ENCODE measurements around the gene KIFAP3. TPM values are rescaled to one million over a fixed set of nuclear protein-coding genes. Genes with fewer than 3 reads are reported as not detected.
"Not testable (repeated sequence)": the region's sequence is repeated elsewhere in the genome, so short reads cannot be mapped to it uniquely, and the experiment has no call there.

The KIFAP3 gene
- total RNA-seq, 2 experiments from 2014 or later: 21.6 to 24.1 TPM

DNA sequence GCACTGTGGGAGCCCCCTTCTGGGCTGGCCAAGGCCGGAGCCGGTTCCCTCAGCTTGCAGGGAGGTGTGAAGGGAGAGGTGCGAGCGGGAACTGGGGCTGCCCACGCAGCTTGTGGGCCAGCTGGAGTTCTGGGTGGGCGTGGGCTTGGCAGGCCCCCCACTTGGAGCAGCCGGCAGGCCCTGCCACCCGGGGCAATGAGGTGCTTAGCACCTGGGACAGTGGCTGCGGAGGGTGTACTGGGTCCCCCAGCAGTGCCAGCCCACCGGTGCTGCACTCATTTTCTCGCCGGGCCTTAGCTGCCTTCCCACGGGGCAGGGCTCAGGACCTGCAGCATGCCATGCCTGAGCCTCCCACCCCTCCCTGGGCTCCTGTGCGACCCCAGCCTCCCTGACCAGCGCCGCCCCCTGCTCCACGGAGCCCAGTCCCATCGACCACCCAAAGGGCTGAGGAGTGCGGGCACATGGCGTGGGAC lies 192.4 kb downstream of the KIFAP3 start:
- no peaks in the 10 kb centered on the region for H3K27me3 Mint-ChIP-seq
- DNase-seq: no peak
- no peaks in the 10 kb centered on the region for H3K9me3 Mint-ChIP-seq
- POLR2A ChIA-PET: no interaction called here
- CTCF ChIA-PET: interaction anchor here (2.6 kb wide), 1 partner anchor 11 kb away, joined by 12 read pairs; the partner anchor contains the start of gene SCYL3
- peaks cover 11% of the 10 kb centered on the region for H3K4me1 Mint-ChIP-seq
- H3K27ac Mint-ChIP-seq: no peak overlapping the region
- H3K36me3 Mint-ChIP-seq (ENCODE audit: low read depth): peaks cover 45% of the 10 kb centered on the region
- H3K4me3 Mint-ChIP-seq: no peak overlapping the region

DNA sequence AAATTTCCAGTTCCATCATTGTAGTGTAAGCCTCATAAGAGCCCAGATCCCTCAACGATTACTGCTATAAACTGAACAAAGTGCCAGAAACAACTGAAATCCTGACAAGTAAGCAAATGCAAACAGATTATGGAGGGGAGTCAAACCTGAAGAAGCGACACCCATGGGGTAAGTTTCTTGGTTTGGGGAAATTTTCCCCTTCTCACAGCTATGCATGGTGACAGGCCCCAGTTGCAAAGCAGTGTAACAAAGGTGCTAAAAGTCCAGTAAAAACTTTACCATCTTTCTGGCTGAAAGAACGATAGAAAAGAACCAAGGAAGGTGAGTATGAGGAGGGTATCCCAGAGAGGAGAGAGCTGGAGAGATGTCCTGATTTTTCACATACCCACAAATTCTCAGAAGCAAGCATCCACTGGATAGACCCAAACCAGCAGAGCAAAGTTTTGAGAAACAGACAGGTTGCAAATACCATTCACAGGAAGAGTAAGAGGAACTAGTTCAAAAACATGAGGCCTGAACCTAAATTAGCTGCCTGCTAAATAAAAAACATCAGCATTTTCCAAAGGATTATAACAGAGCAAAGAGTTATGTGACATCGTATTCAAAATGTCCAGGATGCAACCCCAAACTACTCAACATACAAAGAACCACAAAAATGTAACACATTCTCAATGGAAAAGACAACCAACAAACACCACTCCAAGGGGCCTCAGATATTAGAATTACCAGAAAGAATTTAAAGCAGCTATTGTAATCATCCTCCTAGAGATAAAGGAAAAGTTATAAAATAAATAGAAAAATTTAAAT lies 195.3 kb downstream of the KIFAP3 start:
- POLR2A ChIA-PET: no interaction called here
- no peaks in the 10 kb centered on the region for H3K9me3 Mint-ChIP-seq
- CTCF ChIA-PET: interaction anchor here (0.5 to 1.2 kb wide), 2 partner anchors 10 to 27 kb away, joined by 3 to 4 read pairs; no protein-coding TSS in a partner anchor
- H3K4me1 Mint-ChIP-seq: peaks cover 5% of the 10 kb centered on the region
- no peak overlapping the region for H3K27ac Mint-ChIP-seq
- no peak for DNase-seq
- peaks cover 47% of the 10 kb centered on the region for H3K36me3 Mint-ChIP-seq (ENCODE audit: low read depth)
- no peaks in the 10 kb centered on the region for H3K27me3 Mint-ChIP-seq
- H3K4me3 Mint-ChIP-seq: no peak overlapping the region

DNA sequence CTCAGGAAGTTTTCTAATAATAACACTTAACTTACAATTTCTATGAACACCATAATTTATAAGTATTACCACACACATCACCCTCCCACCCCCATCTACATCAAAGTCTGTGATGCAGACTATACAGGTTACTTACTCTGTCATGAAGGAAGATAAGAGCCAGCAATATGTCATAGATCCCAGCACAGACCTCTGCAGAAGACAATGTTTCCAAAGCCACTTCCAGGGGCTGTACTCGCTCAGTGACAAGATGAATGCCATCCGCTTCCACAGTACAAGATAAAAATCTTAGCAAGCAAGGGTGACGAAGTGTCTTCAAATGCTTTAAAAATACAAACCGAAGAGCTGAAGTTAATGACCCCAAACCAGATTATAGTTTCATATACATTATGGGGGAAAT lies 196.0 kb downstream of the KIFAP3 start:
- Mint-ChIP-seq H3K27ac (no peak overlapping the region), H3K27me3 (no peaks in the 10 kb centered on the region), H3K4me1 (peaks cover 13% of the 10 kb centered on the region), H3K4me3 (no peak overlapping the region), H3K36me3 (ENCODE audit: low read depth) (peaks cover 55% of the 10 kb centered on the region), H3K9me3 (no peaks in the 10 kb centered on the region)
- ChIA-PET CTCF (interaction anchor here (0.5 to 1.2 kb wide), 2 partner anchors 9 to 28 kb away, joined by 3 to 4 read pairs; no protein-coding TSS in a partner anchor), POLR2A (no interaction called here)
- no peak for DNase-seq

GRCh38 chr1:169877800-169878491 lies 196.5 kb downstream of the KIFAP3 start:
- peaks cover 57% of the 10 kb centered on the region for H3K36me3 Mint-ChIP-seq (ENCODE audit: low read depth)
- no peak overlapping the region for H3K27ac Mint-ChIP-seq
- no peak overlapping the region for H3K4me3 Mint-ChIP-seq
- CTCF ChIA-PET: no interaction called here
- no peaks in the 10 kb centered on the region for H3K27me3 Mint-ChIP-seq
- POLR2A ChIA-PET: no interaction called here
- peaks cover 4% of the 10 kb centered on the region for H3K9me3 Mint-ChIP-seq
- no peak for DNase-seq
- H3K4me1 Mint-ChIP-seq: peaks cover 13% of the 10 kb centered on the region

- ChIA-PET CTCF (no interaction called here), POLR2A (no interaction called here)
- peaks cover 75% of the 10 kb centered on the region for H3K36me3 Mint-ChIP-seq (ENCODE audit: low read depth)
- DNase-seq: no peak
- H3K4me1 Mint-ChIP-seq: peaks cover 10% of the 10 kb centered on the region
- H3K27ac Mint-ChIP-seq: no peak overlapping the region
- no peaks in the 10 kb centered on the region for H3K27me3 Mint-ChIP-seq
- peaks cover 10% of the 10 kb centered on the region for H3K9me3 Mint-ChIP-seq
- no peak overlapping the region for H3K4me3 Mint-ChIP-seq
Measured at GRCh38 chr1:169874229-169874628, 200.3 kb downstream of the KIFAP3 start.

DNA sequence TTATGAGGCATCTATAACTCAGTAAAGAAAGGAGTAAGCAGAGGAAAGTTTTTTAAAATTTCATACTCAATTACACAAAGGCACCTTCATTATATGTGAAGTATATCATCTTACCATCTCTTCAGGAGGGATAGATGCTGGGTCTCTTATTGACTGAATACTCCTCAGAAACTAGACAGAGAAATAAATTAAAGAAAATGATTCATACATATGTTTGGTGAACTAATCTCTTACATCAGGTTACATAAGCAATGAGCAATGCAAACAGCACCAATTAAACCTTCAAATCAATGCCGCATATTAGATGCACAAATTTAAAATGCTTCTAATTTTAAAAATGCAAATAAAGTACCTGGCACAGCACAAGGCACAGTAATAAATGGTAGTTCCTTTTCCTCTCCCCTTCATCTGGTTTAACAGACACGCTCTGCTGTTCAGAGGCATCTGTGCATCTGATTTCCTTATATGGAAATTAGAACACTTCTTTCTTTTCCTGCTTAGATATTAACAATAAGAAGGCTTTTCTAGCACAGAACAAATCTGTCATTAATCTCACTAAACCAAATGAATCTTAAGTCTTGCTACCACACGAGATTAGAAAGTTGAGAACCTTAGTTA lies 200.8 kb downstream of the KIFAP3 start:
- no peak overlapping the region for H3K27ac Mint-ChIP-seq
- H3K4me1 Mint-ChIP-seq: peaks cover 9% of the 10 kb centered on the region
- H3K4me3 Mint-ChIP-seq: no peak overlapping the region
- POLR2A ChIA-PET: no interaction called here
- H3K27me3 Mint-ChIP-seq: no peaks in the 10 kb centered on the region
- CTCF ChIA-PET: no interaction called here
- H3K9me3 Mint-ChIP-seq: peaks cover 10% of the 10 kb centered on the region
- peaks cover 78% of the 10 kb centered on the region for H3K36me3 Mint-ChIP-seq (ENCODE audit: low read depth)
- DNase-seq: no peak

DNA sequence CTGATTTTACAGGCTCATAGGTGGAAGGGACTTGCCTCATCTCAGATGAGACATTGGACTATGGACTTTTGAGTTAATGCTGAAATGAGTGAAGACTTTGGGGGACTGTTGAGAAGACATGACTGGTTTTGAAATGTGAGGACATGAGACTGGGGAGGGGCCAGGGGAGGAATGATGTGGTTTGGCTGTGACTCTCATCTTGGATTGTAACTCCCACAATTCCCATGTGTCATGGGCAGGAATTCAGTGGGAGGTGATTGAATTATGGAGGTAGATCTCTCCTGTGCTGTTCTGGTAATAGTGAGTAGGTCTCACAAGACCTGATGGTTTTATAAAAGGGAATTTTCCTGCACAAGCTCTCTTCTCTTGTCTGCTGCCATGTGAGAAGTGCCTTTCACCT lies 201.6 kb downstream of the KIFAP3 start:
- H3K27me3 Mint-ChIP-seq: no peaks in the 10 kb centered on the region
- ChIA-PET CTCF (interaction anchor here (1.4 kb wide), 1 partner anchor 20 kb away, joined by 3 read pairs; no protein-coding TSS in a partner anchor), POLR2A (no interaction called here)
- H3K4me3 Mint-ChIP-seq: no peak overlapping the region
- H3K9me3 Mint-ChIP-seq: peaks cover 10% of the 10 kb centered on the region
- peaks cover 9% of the 10 kb centered on the region for H3K4me1 Mint-ChIP-seq
- peaks cover 77% of the 10 kb centered on the region for H3K36me3 Mint-ChIP-seq (ENCODE audit: low read depth)
- no peak overlapping the region for H3K27ac Mint-ChIP-seq
- no peak for DNase-seq

GRCh38 chr1:169871988-169872387 lies 202.5 kb downstream of the KIFAP3 start:
- DNase-seq, H3K27me3 Mint-ChIP-seq, H3K9me3 Mint-ChIP-seq, H3K27ac Mint-ChIP-seq, POLR2A ChIA-PET, H3K4me3 Mint-ChIP-seq, H3K4me1 Mint-ChIP-seq: not testable (repeated sequence)
- peaks cover 82% of the 10 kb centered on the region for H3K36me3 Mint-ChIP-seq (ENCODE audit: low read depth)
- CTCF ChIA-PET: interaction anchor here (1.4 kb wide), 1 partner anchor 19 kb away, joined by 3 read pairs; no protein-coding TSS in a partner anchor

Other genes starting within 250 kb of the KIFAP3 start
- gene SCYL3, start 180.8 kb downstream of the KIFAP3 start, total RNA-seq: 10 to 100 TPM; 16.8 to 17.1 TPM
- not detected for gene NTMT2, start 71.3 kb upstream of the KIFAP3 start, total RNA-seq